Small intestine (tissue), 16 donors: Measurements from ENCODE around the gene PFKFB3. TPM values are rescaled to one million over a fixed set of nuclear protein-coding genes. Genes with fewer than 3 reads are reported as not detected.

Experiments
- DNase-seq, 2 donors: peaks; one replicate each; pipeline versions ENCODE4 v3.0.0 to v3.0.0-alpha.2; 2013
- FAIRE-seq: peaks from 2 replicates; lab custom pipeline; 2012; peaks lifted over from hg19 to GRCh38; lab: Jason Lieb, UNC
- H3K27ac ChIP-seq, 3 donors: one replicate each; pipeline ENCODE4 v1.5.1; 2013; ENCODE audit warnings: low read length in 2 of 3, mild to moderate bottlenecking in 2 of 3, control low read depth in 1 of 3, inconsistent platforms in 1 of 3, low read depth in 1 of 3, moderate library complexity in 1 of 3
- H3K27me3 ChIP-seq, 3 donors: one replicate each; pipeline ENCODE4 v1.6.1; 2013; ENCODE audit warnings: low read length in 3 of 3, inconsistent platforms in 1 of 3; ENCODE audit not compliant: control insufficient read depth in 3 of 3, insufficient read depth in 3 of 3
- H3K36me3 ChIP-seq, 3 donors: one replicate each; pipeline ENCODE4 v1.6.1; 2013; ENCODE audit warnings: low read length in 3 of 3, inconsistent platforms in 1 of 3, low read depth in 1 of 3, mild to moderate bottlenecking in 1 of 3, moderate library complexity in 1 of 3; ENCODE audit not compliant: control insufficient read depth in 3 of 3, insufficient read depth in 2 of 3
- H3K4me1 ChIP-seq, 3 donors: one replicate each; pipeline ENCODE4 v1.6.1; 2013; ENCODE audit warnings: low read length in 2 of 3, inconsistent platforms in 1 of 3, low read depth in 1 of 3, mild to moderate bottlenecking in 1 of 3, moderate library complexity in 1 of 3; ENCODE audit not compliant: control insufficient read depth in 3 of 3, insufficient read depth in 2 of 3
- H3K4me3 ChIP-seq, 3 donors: one replicate each; pipeline ENCODE4 v1.5.1; 2013; ENCODE audit warnings: low read length in 3 of 3, control low read depth in 1 of 3, inconsistent platforms in 1 of 3, low read depth in 1 of 3, mild to moderate bottlenecking in 1 of 3, moderate library complexity in 1 of 3
- H3K9me3 ChIP-seq, 2 donors: one replicate each; pipeline ENCODE4 v1.6.1; 2013; ENCODE audit warnings: low read depth in 1 of 2, low read length in 1 of 2; ENCODE audit not compliant: control insufficient read depth in 2 of 2, insufficient read depth in 1 of 2
- WGBS, 3 donors: extraction: QIAGEN DNeasy Blood & Tissue Kit; methylation state at CpG; one replicate each; pipeline ENCODE4 v1.1.7; 2013; 5-methylcytosine and 5-hydroxymethylcytosine counted together
- long read RNA-seq, 10 donors: transcript quantifications; one replicate each; lab custom pipeline, GENCODE V29; 2026
- polyA plus RNA-seq, 4 donors: library from polyadenylated mRNA; stranded (reverse) in 3 of 4; unstranded in 1 of 4; fragments of 200-250 nt in 3 of 4; fragments of 120-200 nt in 1 of 4; gene quantifications; one replicate each; pipeline versions ENCODE4 v1.2.1 to v1.2.3, GENCODE V29; 2013
- donor health status: healthy with polysubstance abuse.
- donor health status: control.
- donor health status: control.
- donor health status: Bipolar disorder and iron deficiency.
- donor health status: healthy.

PFKFB3 gene
- 10 to 100 TPM in 3 of 4 donors, 1 to 10 TPM in 1; 5.5 to 28.4 (median 13.5) TPM for polyA plus RNA-seq
- long read RNA-seq, donor 1, result 0 reads
- long read RNA-seq, donor 2, full-length matches to known transcripts, result 1 of 1 reads
- long read RNA-seq, donor 2, partial matches to known transcripts, result 0 of 1 reads
- long read RNA-seq, donor 2, other reads (novel, unspliced or antisense), result 0 of 1 reads
- long read RNA-seq, donor 3, full-length matches to known transcripts, result 1 of 1 reads
- long read RNA-seq, donor 3, partial matches to known transcripts, result 0 of 1 reads
- long read RNA-seq, donor 3, other reads (novel, unspliced or antisense), result 0 of 1 reads
- long read RNA-seq, donor 4, result 0 reads
- long read RNA-seq, donor 5, result 0 reads
- long read RNA-seq, donor 6, result 0 reads
- long read RNA-seq, donor 7, result 0 reads
- long read RNA-seq, donor 8, result 0 reads
- long read RNA-seq, donor 9, result 0 reads
- long read RNA-seq, donor 10, result 0 reads

- Histone ChIP-seq H3K27me3 (peaks cover 0 to 40% (median 0%) of the 10 kb centered on the region in 3 donors), H3K27ac (peak within 1 kb of the TSS; percentile 74 to 95 (median 77)), H3K36me3 (no peaks in the 10 kb centered on the region), H3K4me3 (peak within 1 kb of the TSS; percentile 56 to 79 (median 75)), H3K4me1 (peaks cover 2 to 16% (median 4%) of the 10 kb centered on the region in 3 donors), H3K9me3 (no peaks in the 10 kb centered on the region)
- FAIRE-seq (no peak), DNase-seq (peak; percentile 91 to 96)
- 0 to 1% (median 0%) methylated on average over 34 to 75 of the region's 75 CpGs for WGBS, 3 donors
These were observed at the start of gene PFKFB3 for GRCh38 chr10:6202684-6203330. PFKFB3 (plus strand) TSS chr10:6202932; CDS start chr10:6203261, 329 bp downstream.

- DNase-seq, result no peak
- no peak for FAIRE-seq
These were observed 48.9 kb upstream of the PFKFB3 start for GRCh38 chr10:6153845-6154244.

GRCh38 chr10:6154566-6154965 lies 48.2 kb upstream of the PFKFB3 start:
- no peak overlapping the region for H3K27ac ChIP-seq

More at GRCh38 chr10:6153845-6154244, 48.9 kb upstream of the PFKFB3 start:
- Histone ChIP-seq H3K9me3 (no peaks in the 10 kb centered on the region), H3K4me3 (no peak overlapping the region), H3K27me3 (no peaks in the 10 kb centered on the region), H3K4me1 (peaks cover 0 to 2% (median 0%) of the 10 kb centered on the region in 3 donors), H3K36me3 (no peaks in the 10 kb centered on the region), H3K27ac (no peak overlapping the region)
- WGBS, 3 donors, result 78 to 86% (median 84%) methylated on average over 7 of the region's 7 CpGs

GRCh38 chr10:6158276-6158675 lies 44.5 kb upstream of the PFKFB3 start:
- 91 to 97% (median 95%) methylated on average over 7 of the region's 7 CpGs for WGBS, 3 donors
- H3K27ac ChIP-seq, result peak overlapping the region in 1 of 3 donors; percentile 25
- no peak overlapping the region for H3K4me3 ChIP-seq
- no peaks in the 10 kb centered on the region for H3K27me3 ChIP-seq
- FAIRE-seq, result no peak
- no peak for DNase-seq
- peaks cover 0 to 7% of the 10 kb centered on the region in 2 donors for H3K9me3 ChIP-seq
- peaks cover 0 to 4% (median 4%) of the 10 kb centered on the region in 3 donors for H3K4me1 ChIP-seq
- H3K36me3 ChIP-seq, result no peaks in the 10 kb centered on the region

More at GRCh38 chr10:6154566-6154965, 48.2 kb upstream of the PFKFB3 start:
- DNase-seq (no peak), FAIRE-seq (no peak)
- Histone ChIP-seq H3K36me3 (no peaks in the 10 kb centered on the region), H3K27me3 (no peaks in the 10 kb centered on the region), H3K4me3 (no peak overlapping the region), H3K4me1 (peaks cover 0 to 2% (median 0%) of the 10 kb centered on the region in 3 donors), H3K9me3 (no peaks in the 10 kb centered on the region)
- WGBS, 3 donors, result 92 to 96% (median 94%) methylated on average over 14 of the region's 14 CpGs

- peaks cover 0 to 11% (median 0%) of the 10 kb centered on the region in 3 donors for H3K36me3 ChIP-seq
- no peaks in the 10 kb centered on the region for H3K27me3 ChIP-seq
- peaks cover 0 to 7% of the 10 kb centered on the region in 2 donors for H3K9me3 ChIP-seq
- H3K4me1 ChIP-seq, result peaks cover 7 to 15% (median 8%) of the 10 kb centered on the region in 3 donors
- DNase-seq, result no peak
- no peak overlapping the region for H3K4me3 ChIP-seq
- H3K27ac ChIP-seq, result no peak overlapping the region
- WGBS, 3 donors, result 75 to 84% (median 81%) methylated on average over 3 of the region's 3 CpGs
- no peak for FAIRE-seq
These were observed 40.8 kb upstream of the PFKFB3 start for GRCh38 chr10:6161921-6162320.

- H3K27ac ChIP-seq, result peak overlapping the region; percentile 91 to 97 (median 96)
- H3K4me1 ChIP-seq, result peaks cover 7 to 15% (median 8%) of the 10 kb centered on the region in 3 donors
- peak overlapping the region in 2 of 3 donors; percentile 49 for H3K4me3 ChIP-seq
- peak in 1 of 2 donors; percentile 49 for DNase-seq
- H3K27me3 ChIP-seq, result no peaks in the 10 kb centered on the region
- WGBS, 3 donors, result 48 to 60% (median 58%) methylated on average over 12 of the region's 12 CpGs
- FAIRE-seq, result no peak
- H3K36me3 ChIP-seq, result peaks cover 0 to 14% (median 0%) of the 10 kb centered on the region in 3 donors
- peaks cover 0 to 7% of the 10 kb centered on the region in 2 donors for H3K9me3 ChIP-seq
These were observed 40.0 kb upstream of the PFKFB3 start for GRCh38 chr10:6162589-6163356.

- H3K4me3 ChIP-seq, result peak overlapping the region; percentile 74 to 79 (median 77)
- peaks cover 0 to 7% of the 10 kb centered on the region in 2 donors for H3K9me3 ChIP-seq
- 0 to 1% (median 0%) methylated on average over 64 to 91 of the region's 91 CpGs for WGBS, 3 donors
- FAIRE-seq (no peak), DNase-seq (peak; percentile 90 to 97)
- H3K27me3 ChIP-seq, result no peaks in the 10 kb centered on the region
- peaks cover 7 to 15% (median 8%) of the 10 kb centered on the region in 3 donors for H3K4me1 ChIP-seq
- peak overlapping the region; percentile 92 to 99 (median 99) for H3K27ac ChIP-seq
- peaks cover 0 to 20% (median 0%) of the 10 kb centered on the region in 3 donors for H3K36me3 ChIP-seq
These were observed 39.1 kb upstream of the PFKFB3 start for GRCh38 chr10:6163364-6164270.
